ENCODE data around the gene CERK.

- TF ChIP-seq CTCF (conservative IDR thresholded peaks at IDR 0.05) (no peak), EZH2 (IDR thresholded peaks at IDR 0.05; ENCODE audit: low read depth) (no peak)
Measured at GRCh38 chr22:46767249-46767985, 29.4 kb upstream of the CERK start.

Data from PC-9 (cell line).